Fibroblast of the aortic adventitia (primary cell): ENCODE data around the gene LILRA2. TPM values are rescaled to one million over a fixed set of nuclear protein-coding genes. Genes with fewer than 3 reads are reported as not detected.

Experiments
- DNase-seq: peaks from one replicate; pipeline ENCODE4 v3.0.0-alpha.2; 2010; ENCODE audit warnings: low read depth
- H3K4me3 ChIP-seq: 2 replicates; pipeline ENCODE4 v1.5.1; 2011; ENCODE audit warnings: low read depth, mild to moderate bottlenecking, control low read depth, low read length, moderate library complexity
- CTCF ChIP-seq: IDR thresholded peaks from 2 replicates; pipeline ENCODE4 v1.5.1; 2011; ENCODE audit warnings: mild to moderate bottlenecking, low read length, control low read depth, inconsistent platforms; ENCODE audit not compliant: insufficient read depth
- total RNA-seq: library from RNA; depleted of rRNA; stranded (reverse); fragments of >200 nt; gene quantifications from 2 replicates; pipeline ENCODE4 v1.2.3, GENCODE V29; 2012; ENCODE audit warnings: low replicate concordance

LILRA2 gene
- total RNA-seq, 1 donor = not detected

- no peak for TF ChIP-seq CTCF
- no peak for DNase-seq
- no peak overlapping the region for H3K4me3 ChIP-seq
These were observed 32.6 kb downstream of the LILRA2 start for GRCh38 chr19:54606230-54606629.

GRCh38 chr19:54606891-54607784 is 33.5 kb downstream of the LILRA2 start:
- no peak for TF ChIP-seq CTCF
- DNase-seq = no peak
- H3K4me3 ChIP-seq = no peak overlapping the region

- DNase-seq = no peak
- H3K4me3 ChIP-seq = no peak overlapping the region
- no peak for TF ChIP-seq CTCF
These were observed 34.2 kb downstream of the LILRA2 start for GRCh38 chr19:54607785-54608150.

GRCh38 chr19:54608205-54608604 is 34.6 kb downstream of the LILRA2 start:
- no peak overlapping the region for H3K4me3 ChIP-seq
- TF ChIP-seq CTCF = no peak
- no peak for DNase-seq

- DNase-seq = no peak
- no peak for TF ChIP-seq CTCF
- H3K4me3 ChIP-seq = no peak overlapping the region
These were observed 35.2 kb downstream of the LILRA2 start for GRCh38 chr19:54608792-54609191.

GRCh38 chr19:54609356-54609791 is 35.8 kb downstream of the LILRA2 start:
- no peak overlapping the region for H3K4me3 ChIP-seq
- TF ChIP-seq CTCF = no peak
- no peak for DNase-seq
